SU-DHL-6 (cell line): ENCODE measurements around the gene ZNF644.

Experiments used
- H2AFZ ChIP-seq: fragments of 200-600 bp; sonication (generic); 2 replicates; pipeline ENCODE4 v1.6.1; 2014; ENCODE audit warnings: low read depth, mild to moderate bottlenecking, moderate library complexity, mixed read lengths, antibody characterized with exemption, low read length; ENCODE audit not compliant: severe bottlenecking
- H3F3A ChIP-seq: fragments of 200-600 bp; shearing (Covaris generic); 2 replicates; pipeline ENCODE4 v1.6.0; 2016; ENCODE audit warnings: antibody characterized with exemption, mild to moderate bottlenecking; ENCODE audit not compliant: insufficient read depth
- H3K27ac ChIP-seq: fragments of 200-600 bp; sonication (generic); 2 replicates; pipeline ENCODE4 v1.5.1; 2016; ENCODE audit warnings: low read depth, mild to moderate bottlenecking, low read length, moderate library complexity, mixed read lengths
- H3K27me3 ChIP-seq: fragments of 200-600 bp; sonication (generic), shearing (Covaris generic); 2 replicates; pipeline ENCODE4 v1.6.0; 2014; ENCODE audit warnings: mild to moderate bottlenecking, low read length
- H3K36me3 ChIP-seq: fragments of 200-600 bp; sonication (generic); 2 replicates; pipeline ENCODE4 v1.6.1; 2014; ENCODE audit warnings: mild to moderate bottlenecking, low read length, mixed read lengths
- H3K4me2 ChIP-seq: fragments of 300-600, 200-600 bp; shearing (Covaris generic), sonication (generic); 2 replicates; pipeline ENCODE4 v1.6.0; 2014; ENCODE audit warnings: low read length, low read depth, mild to moderate bottlenecking; ENCODE audit not compliant: poor library complexity, severe bottlenecking
- H3K4me3 ChIP-seq: fragments of 200-600 bp; sonication (generic); 2 replicates; pipeline ENCODE4 v1.5.1; 2014; ENCODE audit warnings: antibody characterized with exemption, low read length, mild to moderate bottlenecking, mixed read lengths; ENCODE audit not compliant: insufficient read depth, poor library complexity, severe bottlenecking
- H3K79me2 ChIP-seq: fragments of 200-600 bp; sonication (generic); 2 replicates; pipeline ENCODE4 v1.6.1; 2014; ENCODE audit warnings: mild to moderate bottlenecking, low read length, moderate library complexity; ENCODE audit not compliant: insufficient read depth
- H3K9ac ChIP-seq: fragments of 200-600 bp; sonication (generic); 2 replicates; pipeline ENCODE4 v1.7.0; 2014; ENCODE audit warnings: mild to moderate bottlenecking, low read length
- H3K9me2 ChIP-seq: fragments of 200-600 bp; sonication (generic); replicated peaks from 2 replicates; pipeline ENCODE4 v1.6.1; 2014; ENCODE audit warnings: low read length; ENCODE audit not compliant: insufficient read depth
- H3K9me3 ChIP-seq: fragments of 200-600 bp; sonication (generic); 2 replicates; pipeline ENCODE4 v1.6.1; 2014; ENCODE audit warnings: low read length, mixed read lengths; ENCODE audit not compliant: insufficient read depth
- H4K20me1 ChIP-seq: fragments of 200-600 bp; sonication (generic); 2 replicates; pipeline ENCODE4 v1.6.1; 2014; ENCODE audit warnings: low read depth, mild to moderate bottlenecking, antibody characterized with exemption, low read length, moderate library complexity, mixed read lengths
- EZH2phosphoT487 ChIP-seq: fragments of 200-600 bp; sonication (generic), shearing (Covaris generic); conservative IDR thresholded peaks from 2 replicates; pipeline ENCODE4 v1.6.1; 2018; ENCODE audit warnings: mild to moderate bottlenecking, antibody characterized with exemption, low read length, moderate library complexity, mixed read lengths
- TF ChIP-seq, protein P1 (sequence below): fragments of 200-600 bp; sonication (generic); IDR thresholded peaks from one replicate; pipeline ENCODE4 v1.5.1; 2017; ENCODE audit warnings: antibody characterized with exemption, mild to moderate bottlenecking, low read length, moderate library complexity; ENCODE audit not compliant: insufficient read depth, poor library complexity, severe bottlenecking

ZNF644 gene

DNA sequence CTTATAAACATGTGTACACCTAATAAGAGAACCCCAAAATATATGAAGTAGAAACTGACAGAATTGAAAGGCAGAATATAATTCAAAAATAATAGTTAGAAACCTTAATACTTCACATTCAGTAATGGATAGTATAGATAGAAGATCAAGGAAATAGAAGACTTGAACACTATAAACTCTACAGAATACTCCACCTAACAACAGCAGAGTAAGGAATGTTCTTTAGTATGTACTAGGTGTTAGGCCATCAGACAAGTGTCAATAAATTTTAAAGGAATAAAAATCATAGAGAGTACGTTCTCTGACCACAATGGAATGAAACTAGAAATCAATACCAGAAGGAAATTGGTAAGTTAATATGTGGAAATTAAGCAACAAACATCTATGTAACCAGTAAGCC, 16.6 kb downstream of the ZNF644 start:
- peaks cover 14% of the 10 kb centered on the region for H4K20me1 ChIP-seq
- H3K9me3 ChIP-seq, result 0 out of 2 replicates have a peak, but pooled peaks cover 7% of the 10 kb centered on the region
- peaks cover 82% of the 10 kb centered on the region for H3K79me2 ChIP-seq

DNA sequence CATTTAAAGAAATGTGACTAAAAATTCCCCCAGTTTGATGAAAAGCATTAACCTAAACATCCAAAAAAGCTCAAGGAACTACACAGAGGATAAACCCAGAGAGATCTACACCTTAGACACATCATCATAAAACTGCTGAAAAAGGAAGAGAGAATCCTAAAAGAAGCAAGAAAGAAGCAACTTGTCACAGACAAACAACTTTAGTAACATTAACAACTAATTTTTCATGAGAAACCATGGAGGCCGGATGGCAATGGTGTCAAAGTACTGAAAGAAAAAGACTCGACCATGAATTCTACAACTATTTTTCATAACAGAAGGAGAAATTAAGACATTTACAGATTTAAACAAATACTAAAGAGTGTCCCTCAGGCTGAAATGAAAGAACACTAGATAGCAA, 17.7 kb downstream of the ZNF644 start:
- Histone ChIP-seq H3K4me2 (no peak overlapping the region), H2AFZ (no peak overlapping the region), H3K9me3 (0 out of 2 replicates have a peak, but pooled peaks cover 7% of the 10 kb centered on the region), H3K27ac (no peak overlapping the region), H3F3A (no peaks in the 10 kb centered on the region; the same call in 1 of the 2 replicates), H3K4me3 (no peak overlapping the region), H4K20me1 (peaks cover 10% of the 10 kb centered on the region), H3K27me3 (no peaks in the 10 kb centered on the region), H3K79me2 (peaks cover 75% of the 10 kb centered on the region), H3K9ac (no peak overlapping the region), H3K36me3 (peaks cover 19% of the 10 kb centered on the region; the same call in 1 of the 2 replicates), H3K9me2 (no peaks in the 10 kb centered on the region)
- no peak for TF ChIP-seq EZH2phosphoT487
- TF ChIP-seq, protein P1, sequence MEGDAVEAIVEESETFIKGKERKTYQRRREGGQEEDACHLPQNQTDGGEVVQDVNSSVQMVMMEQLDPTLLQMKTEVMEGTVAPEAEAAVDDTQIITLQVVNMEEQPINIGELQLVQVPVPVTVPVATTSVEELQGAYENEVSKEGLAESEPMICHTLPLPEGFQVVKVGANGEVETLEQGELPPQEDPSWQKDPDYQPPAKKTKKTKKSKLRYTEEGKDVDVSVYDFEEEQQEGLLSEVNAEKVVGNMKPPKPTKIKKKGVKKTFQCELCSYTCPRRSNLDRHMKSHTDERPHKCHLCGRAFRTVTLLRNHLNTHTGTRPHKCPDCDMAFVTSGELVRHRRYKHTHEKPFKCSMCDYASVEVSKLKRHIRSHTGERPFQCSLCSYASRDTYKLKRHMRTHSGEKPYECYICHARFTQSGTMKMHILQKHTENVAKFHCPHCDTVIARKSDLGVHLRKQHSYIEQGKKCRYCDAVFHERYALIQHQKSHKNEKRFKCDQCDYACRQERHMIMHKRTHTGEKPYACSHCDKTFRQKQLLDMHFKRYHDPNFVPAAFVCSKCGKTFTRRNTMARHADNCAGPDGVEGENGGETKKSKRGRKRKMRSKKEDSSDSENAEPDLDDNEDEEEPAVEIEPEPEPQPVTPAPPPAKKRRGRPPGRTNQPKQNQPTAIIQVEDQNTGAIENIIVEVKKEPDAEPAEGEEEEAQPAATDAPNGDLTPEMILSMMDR, result no peak

More for the DNA sequence above, 16.6 kb downstream of the ZNF644 start:
- Histone ChIP-seq H3K4me2 (no peak overlapping the region), H3K9me2 (no peaks in the 10 kb centered on the region), H2AFZ (no peak overlapping the region), H3K27me3 (no peaks in the 10 kb centered on the region), H3K27ac (no peak overlapping the region), H3K4me3 (no peak overlapping the region), H3F3A (no peaks in the 10 kb centered on the region; the same call in 1 of the 2 replicates), H3K36me3 (peaks cover 19% of the 10 kb centered on the region; the same call in 1 of the 2 replicates), H3K9ac (no peak overlapping the region)
- TF ChIP-seq EZH2phosphoT487, result no peak
- TF ChIP-seq, protein P1, result no peak

DNA sequence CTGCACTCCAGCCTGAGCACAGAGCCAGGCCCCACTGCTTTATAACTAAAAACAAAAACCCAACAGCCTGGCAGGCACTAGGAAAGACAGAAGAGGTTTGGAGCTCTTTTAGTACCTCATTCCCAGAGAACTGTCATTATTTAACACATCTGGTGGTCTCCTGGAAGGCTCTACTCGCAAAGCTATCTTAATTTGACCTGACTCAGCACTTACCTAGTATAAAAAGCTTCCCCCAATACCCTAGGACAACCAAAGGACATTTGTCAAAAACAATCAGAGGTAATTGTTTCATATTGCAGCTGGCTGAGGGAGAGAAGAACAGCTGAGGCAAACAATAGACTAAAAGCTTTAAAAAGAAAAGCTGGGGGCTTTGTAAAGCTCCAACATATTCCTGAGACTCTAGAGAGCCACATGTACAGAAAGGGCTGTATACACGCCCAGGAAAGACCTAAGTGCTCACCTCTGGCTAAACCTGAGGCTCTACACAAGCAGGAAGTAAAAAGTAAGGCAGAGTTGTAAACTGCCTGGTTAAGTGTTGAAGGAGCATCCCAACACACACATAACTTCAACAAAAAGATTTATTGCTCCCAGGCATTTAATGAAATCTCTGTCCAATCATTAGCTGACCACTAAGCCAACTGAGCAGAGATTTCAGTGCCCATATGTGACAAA, 25.0 kb downstream of the ZNF644 start:
- Histone ChIP-seq H3K36me3 (peaks cover 5% of the 10 kb centered on the region; the same call in 1 of the 2 replicates), H3K4me2 (no peak overlapping the region), H3K4me3 (no peak overlapping the region), H3K9me3 (no peaks in the 10 kb centered on the region), H3F3A (no peaks in the 10 kb centered on the region), H3K79me2 (peaks cover 79% of the 10 kb centered on the region), H3K9me2 (no peaks in the 10 kb centered on the region), H3K9ac (no peak overlapping the region), H2AFZ (no peak overlapping the region), H3K27me3 (no peaks in the 10 kb centered on the region), H4K20me1 (0 out of 2 replicates have a peak, but pooled peaks cover 16% of the 10 kb centered on the region), H3K27ac (no peak overlapping the region)
- TF ChIP-seq EZH2phosphoT487, result no peak
- TF ChIP-seq, protein P1, result no peak
